HEK293T (cell line): ENCODE data around the gene DHX30.

Experiments
- BHLHE40 ChIP-seq: fragments of 450-650 bp; IDR thresholded peaks from 2 replicates; pipeline ENCODE4 v1.6.1; 2016; ENCODE audit warnings: mild to moderate bottlenecking, moderate library complexity, borderline replicate concordance
- PKNOX1 ChIP-seq: fragments of 450-650 bp; IDR thresholded peaks from 2 replicates; pipeline ENCODE4 v1.6.1; 2016
- SUZ12 ChIP-seq: fragments of 450-650 bp; IDR thresholded peaks from 2 replicates; pipeline ENCODE4 v1.6.1; 2016; ENCODE audit warnings: mild to moderate bottlenecking

- TF ChIP-seq PKNOX1 (no peak), BHLHE40 (no peak), SUZ12 (no peak)
Observed at GRCh38 chr3:47772047-47772446, 30.9 kb upstream of the DHX30 start.
